ENCODE measurements around the gene RGL2. TPM values are rescaled to one million over a fixed set of nuclear protein-coding genes. Genes with fewer than 3 reads are reported as not detected.

Gene RGL2
- total and polyA plus RNA-seq, 2 of the 13 experiments (the other 11 are each of a cell fraction or from before 2014, with no cell fraction given) = 22.9 to 47.4 TPM

DNA sequence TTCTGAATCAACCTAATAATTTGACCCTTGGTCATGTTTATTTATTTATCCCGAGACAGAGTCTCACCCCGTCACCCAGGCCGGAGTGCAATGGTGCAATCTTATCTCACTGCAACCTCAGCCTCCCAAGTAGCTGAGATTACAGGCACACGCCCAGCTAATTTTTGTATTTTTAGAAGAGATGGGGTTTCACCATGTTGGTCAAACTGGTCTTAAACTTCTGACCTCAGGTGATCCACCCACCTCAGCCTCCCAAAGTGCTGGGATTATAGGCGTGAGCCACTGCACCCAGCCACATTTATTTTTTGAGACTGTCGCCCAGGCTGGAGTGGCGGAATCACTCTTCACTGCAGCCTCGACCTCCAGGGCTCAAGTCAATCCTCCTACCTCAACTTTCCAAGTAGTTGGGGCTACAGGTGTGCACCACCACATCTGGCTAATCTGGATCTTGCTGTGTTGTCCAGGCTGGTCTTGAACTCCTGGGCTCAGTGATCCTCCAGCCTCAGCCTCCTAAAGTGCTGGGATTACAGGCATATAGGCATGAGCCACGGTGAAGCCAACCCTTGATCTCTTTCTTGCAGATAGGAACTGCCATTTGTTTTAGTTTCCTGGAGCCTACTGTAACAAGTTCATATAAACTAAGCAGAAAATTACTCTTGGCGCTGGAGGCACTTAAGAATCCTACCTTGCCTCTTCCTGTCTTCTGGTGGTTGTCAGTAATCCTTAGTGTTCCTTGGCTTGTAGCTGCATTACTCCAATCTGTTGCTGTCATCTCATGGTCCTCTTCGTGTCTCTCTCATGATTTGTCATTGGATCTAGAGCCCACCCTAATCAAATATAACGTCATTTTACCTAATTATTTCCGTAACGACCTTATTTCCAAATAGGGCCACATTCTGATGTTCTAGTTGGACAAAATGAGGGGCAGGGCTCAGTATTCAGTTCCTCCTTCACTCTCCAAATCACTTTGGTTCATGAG lies 24.5 kb downstream of the RGL2 start (continued):
- 0 out of 2 replicates have a peak, but pooled peaks have one; percentile 35 for TF ChIP-seq AHR (CRISPR knock-in tag; IDR thresholded peaks at IDR 0.05)
- 0 out of 2 replicates have a peak, but pooled peaks have one; percentile 30 for TF ChIP-seq DMAP1 (CRISPR knock-in tag; IDR thresholded peaks at IDR 0.05)
- TF ChIP-seq, protein P1, sequence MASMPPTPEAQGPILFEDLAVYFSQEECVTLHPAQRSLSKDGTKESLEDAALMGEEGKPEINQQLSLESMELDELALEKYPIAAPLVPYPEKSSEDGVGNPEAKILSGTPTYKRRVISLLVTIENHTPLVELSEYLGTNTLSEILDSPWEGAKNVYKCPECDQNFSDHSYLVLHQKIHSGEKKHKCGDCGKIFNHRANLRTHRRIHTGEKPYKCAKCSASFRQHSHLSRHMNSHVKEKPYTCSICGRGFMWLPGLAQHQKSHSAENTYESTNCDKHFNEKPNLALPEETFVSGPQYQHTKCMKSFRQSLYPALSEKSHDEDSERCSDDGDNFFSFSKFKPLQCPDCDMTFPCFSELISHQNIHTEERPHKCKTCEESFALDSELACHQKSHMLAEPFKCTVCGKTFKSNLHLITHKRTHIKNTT (CRISPR knock-in tag; IDR thresholded peaks at IDR 0.05) = no peak
- TF ChIP-seq ZNF605 (CRISPR knock-in tag; IDR thresholded peaks at IDR 0.05) = 0 out of 2 replicates have a peak, but pooled peaks have one; percentile 54
- no peak for TF ChIP-seq SETDB1 (CRISPR knock-in tag; IDR thresholded peaks at IDR 0.05; ENCODE audit: borderline replicate concordance)
- no peak for TF ChIP-seq NFATC3 (CRISPR knock-in tag; IDR thresholded peaks at IDR 0.05)
- peak; percentile 79; the same call in 1 of the 2 replicates for TF ChIP-seq PAF1 (CRISPR knock-in tag; IDR thresholded peaks at IDR 0.05)
- TF ChIP-seq ZNF547 (CRISPR knock-in tag; IDR thresholded peaks at IDR 0.05) = 0 out of 2 replicates have a peak, but pooled peaks have one; percentile 27
- TF ChIP-seq LCORL (IDR thresholded peaks at IDR 0.05) = no peak
- 0 out of 2 replicates have a peak, but pooled peaks have one; percentile 31 for TF ChIP-seq LCORL (CRISPR knock-in tag; IDR thresholded peaks at IDR 0.05)
- TF ChIP-seq ZNF780A (CRISPR knock-in tag; IDR thresholded peaks at IDR 0.05) = 0 out of 2 replicates have a peak, but pooled peaks have one; percentile 35
- TF ChIP-seq ZFY (CRISPR knock-in tag; IDR thresholded peaks at IDR 0.05) = peak; percentile 28; the same call in 1 of the 2 replicates
- TF ChIP-seq MAZ (IDR thresholded peaks at IDR 0.05; ENCODE audit: borderline replicate concordance, low read depth, low read length) = no peak
- no peak for TF ChIP-seq MAZ (CRISPR knock-in tag; IDR thresholded peaks at IDR 0.05; ENCODE audit: low read depth)

Data from HepG2 (cell line).